Fibroblast of villous mesenchyme (primary cell): ENCODE results near the gene TMPRSS2. TPM values are rescaled to one million over a fixed set of nuclear protein-coding genes. Genes with fewer than 3 reads are reported as not detected.

Source experiments
- DNase-seq: peaks from one replicate; pipeline ENCODE4 v3.0.0-alpha.2; 2010; ENCODE audit warnings: low read depth
- H3K4me3 ChIP-seq: 2 replicates; pipeline ENCODE4 v1.5.1; 2011; ENCODE audit warnings: low read depth, mild to moderate bottlenecking, low read length
- total RNA-seq: library from RNA; depleted of rRNA; stranded (reverse); fragments of >200 nt; gene quantifications from 2 replicates; pipeline ENCODE4 v1.2.3, GENCODE V29; 2012
- TF ChIP-seq, protein P1 (sequence below): IDR thresholded peaks from 2 replicates; pipeline ENCODE4 v1.5.1; 2012; ENCODE audit warnings: low read depth, mild to moderate bottlenecking, low read length; ENCODE audit not compliant: insufficient read depth

Gene TMPRSS2
- total RNA-seq, 1 donor = not detected

GRCh38 chr21:41511858-41512257 lies 3.9 kb upstream of the TMPRSS2 start:
- H3K4me3 ChIP-seq = no peak overlapping the region
- TF ChIP-seq, protein P1, sequence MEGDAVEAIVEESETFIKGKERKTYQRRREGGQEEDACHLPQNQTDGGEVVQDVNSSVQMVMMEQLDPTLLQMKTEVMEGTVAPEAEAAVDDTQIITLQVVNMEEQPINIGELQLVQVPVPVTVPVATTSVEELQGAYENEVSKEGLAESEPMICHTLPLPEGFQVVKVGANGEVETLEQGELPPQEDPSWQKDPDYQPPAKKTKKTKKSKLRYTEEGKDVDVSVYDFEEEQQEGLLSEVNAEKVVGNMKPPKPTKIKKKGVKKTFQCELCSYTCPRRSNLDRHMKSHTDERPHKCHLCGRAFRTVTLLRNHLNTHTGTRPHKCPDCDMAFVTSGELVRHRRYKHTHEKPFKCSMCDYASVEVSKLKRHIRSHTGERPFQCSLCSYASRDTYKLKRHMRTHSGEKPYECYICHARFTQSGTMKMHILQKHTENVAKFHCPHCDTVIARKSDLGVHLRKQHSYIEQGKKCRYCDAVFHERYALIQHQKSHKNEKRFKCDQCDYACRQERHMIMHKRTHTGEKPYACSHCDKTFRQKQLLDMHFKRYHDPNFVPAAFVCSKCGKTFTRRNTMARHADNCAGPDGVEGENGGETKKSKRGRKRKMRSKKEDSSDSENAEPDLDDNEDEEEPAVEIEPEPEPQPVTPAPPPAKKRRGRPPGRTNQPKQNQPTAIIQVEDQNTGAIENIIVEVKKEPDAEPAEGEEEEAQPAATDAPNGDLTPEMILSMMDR = no peak
- DNase-seq = no peak

DNA sequence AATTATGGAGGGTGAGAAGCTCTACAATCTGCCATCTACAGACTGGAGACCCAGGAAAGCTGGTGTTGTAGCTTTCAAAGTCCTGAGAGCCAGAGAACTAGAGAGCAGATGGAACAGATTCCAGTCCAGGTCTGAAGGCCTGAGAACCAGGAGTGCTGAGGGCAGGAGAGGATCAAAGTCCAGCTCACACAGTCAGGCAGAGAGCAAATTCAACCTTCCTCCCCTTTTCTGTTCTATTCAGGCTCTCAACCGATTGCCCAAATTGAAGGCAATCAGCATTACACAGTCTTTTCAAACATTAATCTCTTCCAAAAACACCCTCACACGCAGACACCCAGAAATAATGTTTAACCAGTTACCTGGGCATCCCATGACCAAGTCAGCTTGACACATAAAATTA lies 2.5 kb upstream of the TMPRSS2 start:
- no peak for DNase-seq
- TF ChIP-seq, protein P1 = no peak
- no peak overlapping the region for H3K4me3 ChIP-seq

GRCh38 chr21:41509733-41510132 lies 1.8 kb upstream of the TMPRSS2 start:
- no peak for DNase-seq
- TF ChIP-seq, protein P1 = no peak
- no peak overlapping the region for H3K4me3 ChIP-seq

GRCh38 chr21:41509145-41509496 lies 1.2 kb upstream of the TMPRSS2 start:
- TF ChIP-seq, protein P1 = no peak
- no peak for DNase-seq

DNA sequence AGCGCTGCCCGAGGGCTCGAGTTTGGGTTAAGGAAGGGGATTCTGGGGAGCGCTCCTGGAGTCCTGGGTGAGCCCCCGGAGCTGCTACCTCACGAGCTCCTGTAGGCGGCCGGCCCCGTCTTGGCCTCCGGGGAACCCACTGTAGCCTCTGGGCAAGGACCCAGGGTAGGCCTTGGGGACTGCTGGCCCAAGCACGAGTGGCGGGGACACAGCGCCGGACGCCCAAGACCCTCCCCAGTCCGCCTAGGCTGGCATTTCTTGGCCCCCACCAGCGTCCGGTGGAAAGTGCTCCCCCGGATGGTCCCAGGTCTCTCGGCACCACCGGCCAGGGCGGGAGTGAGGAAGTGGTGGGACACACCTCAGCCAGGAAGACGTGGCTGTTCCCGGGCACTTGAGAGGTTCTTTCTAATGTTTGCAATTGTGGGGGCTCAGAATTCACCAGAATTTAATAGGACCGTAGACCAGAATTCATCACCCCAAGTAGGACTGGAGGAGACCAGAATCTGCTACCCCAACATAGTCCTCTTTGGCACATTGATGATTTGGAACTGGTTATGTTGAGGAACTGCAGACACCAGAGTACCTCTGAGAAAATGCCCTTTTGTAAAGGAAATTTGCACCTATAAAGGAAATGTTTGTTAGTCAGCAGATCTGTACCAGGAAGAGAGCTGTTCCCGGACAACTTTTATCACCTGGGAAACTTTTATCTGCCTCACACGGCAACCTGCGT lies 622 bp upstream of the TMPRSS2 start:
- DNase-seq = no peak
- H3K4me3 ChIP-seq = no peak overlapping the region
- TF ChIP-seq, protein P1 = no peak

More at GRCh38 chr21:41509145-41509496, 1.2 kb upstream of the TMPRSS2 start:
- no peak overlapping the region for H3K4me3 ChIP-seq

DNA sequence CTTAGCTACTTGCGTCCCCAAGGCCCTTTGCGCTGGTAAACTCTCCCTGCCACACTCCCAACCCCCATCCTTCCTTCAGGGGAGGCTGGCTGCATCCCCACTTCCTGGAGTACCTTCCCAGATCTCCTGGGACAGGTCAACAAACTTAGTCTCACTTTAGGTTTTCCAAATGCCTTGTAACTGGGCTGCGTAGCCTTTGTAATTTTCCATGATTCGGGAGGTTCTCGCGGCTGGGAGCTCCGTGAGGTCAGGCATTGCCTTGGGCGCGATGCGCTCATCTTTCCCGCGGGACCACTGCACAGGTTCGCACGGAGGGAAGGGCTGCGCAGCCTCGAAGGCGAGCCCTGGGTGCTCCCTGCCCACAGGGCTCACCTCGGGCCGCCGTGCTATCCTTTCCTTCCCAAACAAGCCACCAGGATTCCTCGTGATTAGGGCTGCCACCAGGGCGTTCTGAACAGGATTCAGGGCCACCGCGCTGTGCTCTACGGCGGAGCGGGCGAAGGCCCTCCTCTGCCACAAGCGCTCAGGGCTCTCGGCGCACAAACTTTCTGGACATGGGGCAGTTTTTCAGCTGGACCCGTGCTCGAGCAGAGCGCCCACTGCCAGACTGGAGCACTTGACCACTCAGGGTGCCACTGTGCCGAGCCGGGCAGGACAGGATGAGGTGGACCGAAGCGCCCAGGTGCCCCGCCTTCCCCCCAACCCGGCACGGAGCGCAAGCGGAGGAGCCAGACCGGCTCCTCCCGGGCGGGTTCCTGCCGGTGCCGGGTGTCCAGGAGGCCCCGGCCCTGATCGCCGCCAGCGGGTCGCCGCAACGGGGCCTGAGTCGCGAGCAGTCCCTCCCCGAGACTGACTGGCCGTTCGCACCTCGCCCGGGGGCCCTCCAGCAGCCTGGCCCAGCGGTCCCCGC lies 1.1 kb downstream of the TMPRSS2 start:
- H3K4me3 ChIP-seq = no peak overlapping the region
- no peak for DNase-seq
- TF ChIP-seq, protein P1 = no peak
